ENCODE measurements around the gene UBASH3A. TPM values are rescaled to one million over a fixed set of nuclear protein-coding genes. Genes with fewer than 3 reads are reported as not detected.

The UBASH3A gene
- total RNA-seq, 1 donor from 2014 or later = 6.4 TPM

DNA sequence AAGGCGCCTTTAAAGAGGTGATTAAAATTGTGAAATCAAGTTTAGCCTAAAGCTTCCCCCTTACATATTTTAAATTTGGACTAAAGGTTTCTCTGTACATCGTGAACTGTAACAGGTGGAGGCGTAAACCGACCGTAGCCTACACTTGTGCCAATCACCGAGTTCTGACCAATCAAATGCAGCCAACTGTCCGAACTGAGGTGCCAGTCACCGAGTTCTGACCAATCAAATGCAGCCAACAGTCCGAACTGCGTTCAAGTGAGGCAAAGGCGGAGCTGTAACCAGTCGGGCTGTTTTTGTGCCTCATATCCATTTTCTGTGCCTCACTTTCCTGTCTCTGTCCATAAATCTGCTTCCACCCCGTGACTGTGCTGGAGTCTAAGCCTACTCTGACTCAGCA lies 44.8 kb upstream of the UBASH3A start:
- no peaks in the 10 kb centered on the region for H3K36me3 ChIP-seq
- no peak overlapping the region for H3K4me3 ChIP-seq
- TF ChIP-seq, protein P1, sequence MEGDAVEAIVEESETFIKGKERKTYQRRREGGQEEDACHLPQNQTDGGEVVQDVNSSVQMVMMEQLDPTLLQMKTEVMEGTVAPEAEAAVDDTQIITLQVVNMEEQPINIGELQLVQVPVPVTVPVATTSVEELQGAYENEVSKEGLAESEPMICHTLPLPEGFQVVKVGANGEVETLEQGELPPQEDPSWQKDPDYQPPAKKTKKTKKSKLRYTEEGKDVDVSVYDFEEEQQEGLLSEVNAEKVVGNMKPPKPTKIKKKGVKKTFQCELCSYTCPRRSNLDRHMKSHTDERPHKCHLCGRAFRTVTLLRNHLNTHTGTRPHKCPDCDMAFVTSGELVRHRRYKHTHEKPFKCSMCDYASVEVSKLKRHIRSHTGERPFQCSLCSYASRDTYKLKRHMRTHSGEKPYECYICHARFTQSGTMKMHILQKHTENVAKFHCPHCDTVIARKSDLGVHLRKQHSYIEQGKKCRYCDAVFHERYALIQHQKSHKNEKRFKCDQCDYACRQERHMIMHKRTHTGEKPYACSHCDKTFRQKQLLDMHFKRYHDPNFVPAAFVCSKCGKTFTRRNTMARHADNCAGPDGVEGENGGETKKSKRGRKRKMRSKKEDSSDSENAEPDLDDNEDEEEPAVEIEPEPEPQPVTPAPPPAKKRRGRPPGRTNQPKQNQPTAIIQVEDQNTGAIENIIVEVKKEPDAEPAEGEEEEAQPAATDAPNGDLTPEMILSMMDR (IDR thresholded peaks at IDR 0.05) = no peak
- no peak for TF ChIP-seq POLR2AphosphoS5 (IDR thresholded peaks at IDR 0.05; ENCODE audit: insufficient read depth in 1 of 2, low read depth in 1 of 2)
- no peak for TF ChIP-seq POLR2A (IDR thresholded peaks at IDR 0.05)
- no peak overlapping the region for H3K27ac ChIP-seq
- H3K27me3 ChIP-seq = no peaks in the 10 kb centered on the region
- no peak for DNase-seq (ENCODE audit: extremely low spot score in 2 of 2)
- H3K9me3 ChIP-seq = no peaks in the 10 kb centered on the region
- H3K4me1 ChIP-seq = no peaks in the 10 kb centered on the region
- intact Hi-C loops (cut with DNase I) = no loop called here

DNA sequence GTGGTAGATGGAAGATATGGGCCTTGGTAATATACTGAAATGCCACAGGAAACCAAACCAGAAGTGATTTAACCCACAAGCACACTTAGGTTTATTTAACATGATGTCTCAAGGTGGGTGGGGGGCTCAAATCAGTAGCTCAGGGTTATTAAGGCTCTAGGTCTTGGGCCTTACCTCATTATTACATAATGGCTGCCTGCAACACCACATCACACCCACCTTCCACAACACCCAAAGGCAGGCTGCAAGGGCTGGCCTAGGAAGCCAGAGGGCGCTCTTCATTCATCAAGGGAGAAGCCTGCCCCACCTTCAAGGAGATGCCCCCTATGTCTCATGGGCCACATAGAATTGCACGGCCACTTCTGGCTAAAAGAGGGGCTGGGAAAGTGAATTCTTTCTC lies 43.4 kb upstream of the UBASH3A start:
- TF ChIP-seq, protein P1 (IDR thresholded peaks at IDR 0.05) = no peak
- TF ChIP-seq POLR2AphosphoS5 (IDR thresholded peaks at IDR 0.05; ENCODE audit: insufficient read depth in 1 of 2, low read depth in 1 of 2) (no peak), POLR2A (IDR thresholded peaks at IDR 0.05) (no peak)
- DNase-seq (ENCODE audit: extremely low spot score in 2 of 2) = no peak
- Histone ChIP-seq H3K36me3 (no peaks in the 10 kb centered on the region), H3K9me3 (no peaks in the 10 kb centered on the region), H3K4me3 (no peak overlapping the region), H3K27me3 (no peaks in the 10 kb centered on the region), H3K27ac (no peak overlapping the region), H3K4me1 (no peaks in the 10 kb centered on the region)
- intact Hi-C loops (cut with DNase I) = no loop called here

DNA sequence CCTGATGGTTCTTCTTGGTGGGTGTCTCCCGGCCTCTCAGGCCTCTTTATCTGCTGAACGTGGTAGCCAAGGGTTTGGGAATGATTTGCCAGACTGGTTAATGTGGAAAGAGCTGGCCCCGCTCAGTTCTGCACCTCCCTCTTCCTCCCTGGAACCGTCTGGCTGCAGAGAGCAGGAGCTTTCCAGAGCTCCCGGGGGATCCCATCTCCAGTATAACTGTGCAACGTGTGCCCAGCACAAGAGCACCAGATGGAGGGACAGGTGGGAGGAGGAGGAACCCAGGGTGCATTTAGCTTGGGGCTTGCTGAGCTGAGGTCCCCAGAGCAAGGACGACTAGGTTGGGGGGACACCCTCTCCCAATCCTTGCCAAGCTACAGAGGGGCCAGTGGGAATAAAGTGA lies 42.4 kb upstream of the UBASH3A start:
- H3K4me1 ChIP-seq = no peaks in the 10 kb centered on the region
- H3K4me3 ChIP-seq = no peak overlapping the region
- TF ChIP-seq POLR2AphosphoS5 (IDR thresholded peaks at IDR 0.05; ENCODE audit: insufficient read depth in 1 of 2, low read depth in 1 of 2) (no peak), POLR2A (IDR thresholded peaks at IDR 0.05) (no peak)
- TF ChIP-seq, protein P1 (IDR thresholded peaks at IDR 0.05) = no peak
- no peaks in the 10 kb centered on the region for H3K27me3 ChIP-seq
- no peak overlapping the region for H3K27ac ChIP-seq
- intact Hi-C loops (cut with DNase I) = no loop called here
- no peaks in the 10 kb centered on the region for H3K9me3 ChIP-seq
- H3K36me3 ChIP-seq = no peaks in the 10 kb centered on the region
- no peak for DNase-seq (ENCODE audit: extremely low spot score in 2 of 2)

DNA sequence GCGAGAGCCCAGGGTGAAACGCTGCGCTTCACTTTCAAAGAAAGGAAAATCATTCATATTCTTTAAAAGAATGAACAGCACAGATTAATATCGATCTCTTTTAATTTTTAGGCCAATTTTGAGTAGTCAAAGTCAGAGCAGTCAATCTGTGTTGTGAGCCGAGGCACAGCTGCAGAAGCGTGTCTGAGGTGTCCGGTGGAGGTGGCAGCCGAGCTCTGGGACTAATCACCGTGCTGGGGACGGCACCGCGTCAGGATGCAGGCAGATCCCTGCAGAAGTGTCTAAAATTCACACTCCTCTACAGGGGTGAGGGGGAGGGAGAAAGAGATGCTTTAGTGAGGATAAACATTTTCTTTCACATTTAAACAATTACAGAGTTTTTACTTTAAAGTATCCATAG lies 41.5 kb upstream of the UBASH3A start:
- DNase-seq (ENCODE audit: extremely low spot score in 2 of 2) = no peak
- intact Hi-C loops (cut with DNase I) = no loop called here
- no peak overlapping the region for H3K4me3 ChIP-seq
- H3K36me3 ChIP-seq = no peaks in the 10 kb centered on the region
- H3K27ac ChIP-seq = no peak overlapping the region
- H3K9me3 ChIP-seq = no peaks in the 10 kb centered on the region
- TF ChIP-seq POLR2AphosphoS5 (IDR thresholded peaks at IDR 0.05; ENCODE audit: insufficient read depth in 1 of 2, low read depth in 1 of 2) (no peak), POLR2A (IDR thresholded peaks at IDR 0.05) (no peak)
- TF ChIP-seq, protein P1 (IDR thresholded peaks at IDR 0.05) = no peak
- no peaks in the 10 kb centered on the region for H3K4me1 ChIP-seq
- H3K27me3 ChIP-seq = no peaks in the 10 kb centered on the region

DNA sequence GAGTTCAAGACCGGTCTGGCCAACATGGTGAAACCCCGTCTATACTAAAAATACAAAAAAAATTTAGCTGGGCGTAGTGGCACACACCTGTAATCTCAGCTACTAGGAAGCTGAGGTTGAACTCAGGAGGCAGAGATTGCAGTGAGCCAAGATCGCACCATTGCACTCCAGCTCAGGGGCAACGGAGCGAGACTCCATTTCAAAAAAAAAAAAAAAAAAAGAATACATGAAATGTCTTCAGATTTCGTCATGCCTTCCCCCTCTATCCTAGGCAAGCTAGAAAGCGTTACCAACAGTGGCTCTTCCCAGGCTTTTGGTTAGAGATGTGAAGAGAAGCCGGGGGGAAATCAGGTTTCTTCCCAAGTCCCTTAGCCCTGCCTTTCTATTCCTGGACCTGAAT lies 41.0 kb upstream of the UBASH3A start:
- H3K27me3 ChIP-seq = no peaks in the 10 kb centered on the region
- TF ChIP-seq, protein P1 (IDR thresholded peaks at IDR 0.05) = no peak
- no peak for TF ChIP-seq POLR2A (IDR thresholded peaks at IDR 0.05)
- TF ChIP-seq POLR2AphosphoS5 (IDR thresholded peaks at IDR 0.05; ENCODE audit: insufficient read depth in 1 of 2, low read depth in 1 of 2) = no peak
- no peaks in the 10 kb centered on the region for H3K36me3 ChIP-seq
- H3K4me1 ChIP-seq = no peaks in the 10 kb centered on the region
- no peak overlapping the region for H3K4me3 ChIP-seq
- no peak overlapping the region for H3K27ac ChIP-seq
- DNase-seq (ENCODE audit: extremely low spot score in 2 of 2) = no peak
- no peaks in the 10 kb centered on the region for H3K9me3 ChIP-seq
- intact Hi-C loops (cut with DNase I) = no loop called here
